GM20000 (cell line): Measurements from ENCODE around the gene PPP1R37.

ENCODE experiments used
- DNase-seq: peaks from one replicate; pipeline ENCODE4 v3.0.0; 2012; ENCODE audit warnings: low spot score
- TF ChIP-seq, protein P1 (sequence below): IDR thresholded peaks from 2 replicates; pipeline ENCODE4 v1.5.1; 2012; ENCODE audit warnings: mild to moderate bottlenecking, control low read depth; ENCODE audit errors: extremely low read depth, missing control alignments

The PPP1R37 gene

GRCh38 chr19:45092747-45093678 is at the start of gene PPP1R37:
Gene PPP1R37, plus strand, starts transcription at chr19:45093179. Its CDS starts 147 bp downstream, at chr19:45093326.
- TF ChIP-seq, protein P1, sequence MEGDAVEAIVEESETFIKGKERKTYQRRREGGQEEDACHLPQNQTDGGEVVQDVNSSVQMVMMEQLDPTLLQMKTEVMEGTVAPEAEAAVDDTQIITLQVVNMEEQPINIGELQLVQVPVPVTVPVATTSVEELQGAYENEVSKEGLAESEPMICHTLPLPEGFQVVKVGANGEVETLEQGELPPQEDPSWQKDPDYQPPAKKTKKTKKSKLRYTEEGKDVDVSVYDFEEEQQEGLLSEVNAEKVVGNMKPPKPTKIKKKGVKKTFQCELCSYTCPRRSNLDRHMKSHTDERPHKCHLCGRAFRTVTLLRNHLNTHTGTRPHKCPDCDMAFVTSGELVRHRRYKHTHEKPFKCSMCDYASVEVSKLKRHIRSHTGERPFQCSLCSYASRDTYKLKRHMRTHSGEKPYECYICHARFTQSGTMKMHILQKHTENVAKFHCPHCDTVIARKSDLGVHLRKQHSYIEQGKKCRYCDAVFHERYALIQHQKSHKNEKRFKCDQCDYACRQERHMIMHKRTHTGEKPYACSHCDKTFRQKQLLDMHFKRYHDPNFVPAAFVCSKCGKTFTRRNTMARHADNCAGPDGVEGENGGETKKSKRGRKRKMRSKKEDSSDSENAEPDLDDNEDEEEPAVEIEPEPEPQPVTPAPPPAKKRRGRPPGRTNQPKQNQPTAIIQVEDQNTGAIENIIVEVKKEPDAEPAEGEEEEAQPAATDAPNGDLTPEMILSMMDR = no peak
- DNase-seq = peak; percentile 96

DNA sequence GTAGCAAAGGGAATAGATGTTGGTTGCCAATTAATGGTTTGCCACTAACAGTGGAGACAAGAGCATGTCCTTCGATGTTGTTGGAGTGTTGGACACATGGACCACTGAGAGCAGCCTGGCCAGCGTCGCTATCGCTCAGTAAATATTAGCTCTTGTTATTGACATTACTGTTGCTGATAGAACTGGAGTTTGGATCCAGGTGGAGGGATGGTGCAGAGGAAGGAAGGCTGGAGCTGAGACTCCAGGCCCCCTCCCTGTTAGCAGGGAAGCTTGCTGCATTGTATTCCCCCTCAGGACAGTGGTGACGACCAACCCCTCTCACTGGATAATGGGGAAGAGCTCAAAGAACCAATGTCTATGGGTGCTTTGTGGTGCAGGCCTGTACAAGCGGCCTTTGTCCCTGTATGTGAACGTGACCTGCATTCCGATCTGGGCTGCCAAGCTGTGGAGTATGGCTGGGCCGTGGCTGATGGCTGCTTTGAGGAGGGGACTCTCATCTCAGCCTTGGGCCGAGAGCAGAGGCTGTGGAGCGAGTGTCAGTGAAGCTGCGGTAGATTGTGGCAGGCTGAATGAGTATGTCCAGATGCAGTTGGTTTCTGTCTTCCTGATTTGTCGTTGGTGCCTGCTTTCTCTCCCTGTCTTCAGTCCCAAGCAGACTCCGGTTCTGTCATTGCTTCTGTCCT is 47.2 kb upstream of the PPP1R37 start:
- TF ChIP-seq, protein P1 = no peak
- DNase-seq = no peak

- DNase-seq = no peak
- TF ChIP-seq, protein P1 = no peak
Measured at GRCh38 chr19:45046355-45046754, 46.6 kb upstream of the PPP1R37 start.

- TF ChIP-seq, protein P1 = no peak
- peak; percentile 71 for DNase-seq
Measured at GRCh38 chr19:45047188-45047797, 45.7 kb upstream of the PPP1R37 start.

DNA sequence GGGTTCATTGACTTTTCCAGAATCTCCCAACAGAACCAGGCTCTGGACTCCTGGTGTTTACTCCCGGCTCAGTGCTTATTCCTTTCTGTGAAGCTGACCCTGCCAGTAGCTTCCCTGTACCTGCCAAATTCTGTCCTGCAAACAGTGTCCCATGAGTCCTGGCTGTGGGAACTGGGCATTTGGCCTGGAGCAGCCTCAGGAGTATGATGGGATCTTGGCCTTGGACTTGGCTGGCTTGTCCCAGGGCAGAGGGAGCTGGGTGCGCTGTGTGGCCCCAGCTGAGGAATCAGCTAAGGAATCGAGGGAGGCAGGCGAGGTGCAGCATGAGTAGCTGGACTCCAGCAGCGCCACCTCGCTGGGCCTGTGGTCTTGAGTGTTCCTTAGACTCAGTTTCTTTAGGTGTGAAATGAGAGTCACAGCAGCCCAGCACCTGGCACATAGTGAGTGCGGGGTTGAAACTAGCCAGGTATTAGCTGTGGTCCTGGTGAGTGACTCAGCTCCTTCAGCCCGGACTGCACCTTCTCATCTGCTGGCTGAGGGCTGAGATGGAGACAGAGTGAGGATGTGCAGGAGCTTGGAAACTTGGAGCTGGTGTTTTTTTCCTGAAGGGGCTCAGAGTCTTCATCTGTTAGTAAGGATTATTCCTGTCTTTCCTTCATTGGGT is 43.8 kb upstream of the PPP1R37 start:
- no peak for DNase-seq
- TF ChIP-seq, protein P1 = no peak

DNA sequence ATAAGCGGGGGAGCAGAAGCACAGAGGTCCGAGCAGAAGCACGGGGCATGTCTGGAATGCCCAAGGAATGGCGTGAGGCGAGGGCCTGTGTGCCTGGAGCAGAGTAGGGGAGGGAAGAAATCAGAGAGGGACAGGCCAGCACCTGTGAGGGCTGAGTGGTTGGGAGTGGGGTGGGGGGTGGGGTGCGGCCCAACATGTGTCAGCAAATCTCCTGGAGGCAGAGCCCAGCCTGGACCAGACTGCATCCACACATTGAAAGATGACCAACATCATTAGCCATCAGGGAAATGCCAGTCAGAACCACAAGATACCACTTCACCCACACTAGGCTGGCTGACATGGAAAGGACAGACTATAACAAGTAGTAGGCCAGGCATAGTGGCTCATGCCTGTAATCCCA is 42.9 kb upstream of the PPP1R37 start:
- TF ChIP-seq, protein P1 = no peak
- no peak for DNase-seq
